Lower leg skin (tissue), 4 donors: ENCODE data around the gene SERINC5. TPM values are rescaled to one million over a fixed set of nuclear protein-coding genes. Genes with fewer than 3 reads are reported as not detected.
"Not testable (repeated sequence)": the region's sequence is repeated elsewhere in the genome, so short reads cannot be mapped to it uniquely, and the experiment has no call there.

ENCODE experiments used
- DNase-seq, 2 donors: peaks; one replicate each; pipeline ENCODE4 v3.0.0-alpha.2; 2019; ENCODE audit warnings: low spot score in 2 of 2
- H3K4me3 ChIP-seq: fragments of 200-600 bp; sonication (generic); 2 replicates; pipeline ENCODE4 v1.5.1; 2017; ENCODE audit warnings: mild to moderate bottlenecking, low read depth; ENCODE audit not compliant: poor library complexity, severe bottlenecking
- POLR2A ChIP-seq, 2 donors: fragments of 450-650 bp; IDR thresholded peaks; one replicate each; pipeline ENCODE4 v1.6.1; 2016 to 2017; ENCODE audit warnings: antibody characterized with exemption in 2 of 2, mild to moderate bottlenecking in 1 of 2, moderate library complexity in 1 of 2
- WGBS, 2 donors: methylation state at CpG; one replicate each; pipeline ENCODE4 v1.1.5; 2018; 5-methylcytosine and 5-hydroxymethylcytosine counted together
- intact Hi-C: fragments of 100-400 bp; cut with DNase I; formaldehyde crosslinking; loops from one replicate; pipeline ENCODE4 v1.15.0; 2023; ENCODE audit warnings: low total_unique reads
- total RNA-seq, 4 donors: library from RNA; depleted of rRNA; stranded (reverse); fragments of >200 nt; gene quantifications; one replicate each; pipeline ENCODE4 v1.1.0, GENCODE V29; 2016
- TF ChIP-seq, protein P1 (sequence below), 3 donors: fragments of 450-650 bp; IDR thresholded peaks; one replicate each; pipeline ENCODE4 v1.5.1; 2016; ENCODE audit warnings: antibody characterized with exemption in 3 of 3, mild to moderate bottlenecking in 3 of 3, moderate library complexity in 2 of 3

The SERINC5 gene
- total RNA-seq, 4 donors from 2014 or later = 49.6 to 61.4 (median 56.3) TPM

DNA sequence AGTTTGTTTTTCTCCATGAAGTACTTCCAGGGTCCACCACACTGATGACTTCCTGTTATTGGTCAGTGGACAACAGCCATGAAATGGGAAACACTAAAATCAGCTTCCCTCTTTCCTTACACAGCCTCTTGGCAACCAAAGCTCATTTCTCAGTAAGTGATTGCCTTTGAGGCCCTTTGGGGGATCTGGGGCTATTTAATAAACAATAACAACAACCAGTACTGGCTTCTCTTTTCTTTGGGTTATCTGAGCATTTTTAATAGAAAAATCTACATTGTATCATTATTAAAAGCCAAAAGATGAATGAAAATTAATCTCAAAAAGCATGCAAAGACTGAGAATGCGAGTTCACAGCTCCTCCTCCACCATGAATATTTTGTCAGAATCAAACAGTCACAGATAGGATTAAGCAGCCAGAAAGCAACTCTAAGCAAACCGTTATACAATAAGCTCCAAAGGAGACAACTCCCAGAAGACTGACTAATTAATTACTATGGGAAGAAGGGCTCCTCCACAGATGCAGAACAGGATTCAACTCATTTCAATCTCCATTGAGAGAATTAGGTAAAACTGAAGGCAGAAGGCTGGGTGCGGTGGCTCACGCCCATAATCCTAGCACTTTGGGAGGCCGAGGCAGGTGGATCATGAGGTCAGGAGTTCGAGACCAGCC, 68.3 kb downstream of the SERINC5 start:
- 76 to 78% methylated on average over 6 of the region's 6 CpGs for WGBS, 2 donors
- DNase-seq = no peak
- no peak overlapping the region for H3K4me3 ChIP-seq
- TF ChIP-seq POLR2A (IDR thresholded peaks at IDR 0.05) = no peak
- TF ChIP-seq, protein P1, sequence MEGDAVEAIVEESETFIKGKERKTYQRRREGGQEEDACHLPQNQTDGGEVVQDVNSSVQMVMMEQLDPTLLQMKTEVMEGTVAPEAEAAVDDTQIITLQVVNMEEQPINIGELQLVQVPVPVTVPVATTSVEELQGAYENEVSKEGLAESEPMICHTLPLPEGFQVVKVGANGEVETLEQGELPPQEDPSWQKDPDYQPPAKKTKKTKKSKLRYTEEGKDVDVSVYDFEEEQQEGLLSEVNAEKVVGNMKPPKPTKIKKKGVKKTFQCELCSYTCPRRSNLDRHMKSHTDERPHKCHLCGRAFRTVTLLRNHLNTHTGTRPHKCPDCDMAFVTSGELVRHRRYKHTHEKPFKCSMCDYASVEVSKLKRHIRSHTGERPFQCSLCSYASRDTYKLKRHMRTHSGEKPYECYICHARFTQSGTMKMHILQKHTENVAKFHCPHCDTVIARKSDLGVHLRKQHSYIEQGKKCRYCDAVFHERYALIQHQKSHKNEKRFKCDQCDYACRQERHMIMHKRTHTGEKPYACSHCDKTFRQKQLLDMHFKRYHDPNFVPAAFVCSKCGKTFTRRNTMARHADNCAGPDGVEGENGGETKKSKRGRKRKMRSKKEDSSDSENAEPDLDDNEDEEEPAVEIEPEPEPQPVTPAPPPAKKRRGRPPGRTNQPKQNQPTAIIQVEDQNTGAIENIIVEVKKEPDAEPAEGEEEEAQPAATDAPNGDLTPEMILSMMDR (IDR thresholded peaks at IDR 0.05) = no peak
- intact Hi-C loops = no loop called here

DNA sequence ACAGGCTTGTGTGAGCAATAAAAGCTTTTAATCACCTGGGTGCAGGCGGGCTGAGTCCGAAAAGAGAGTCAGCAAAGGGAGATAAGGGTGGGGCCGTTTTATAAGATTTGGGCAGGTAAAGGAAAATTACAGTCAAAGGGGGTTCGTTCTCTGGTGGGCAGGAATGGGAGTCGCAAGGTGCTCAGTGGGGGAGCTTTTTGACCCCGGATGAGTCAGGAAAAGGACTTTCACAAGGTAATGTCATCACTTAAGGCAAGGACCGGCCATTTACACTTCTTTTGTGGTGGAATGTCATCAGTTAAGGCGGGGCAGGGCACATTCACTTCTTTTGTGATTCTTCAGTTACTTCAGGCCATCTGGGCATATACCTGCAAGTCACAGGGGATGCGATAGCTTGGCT, 70.3 kb downstream of the SERINC5 start:
- intact Hi-C loops, DNase-seq, H3K4me3 ChIP-seq: not testable (repeated sequence)
- whole genome bisulfite sequencing, 2 donors = 84 to 90% methylated on average over 9 of the region's 9 CpGs

DNA sequence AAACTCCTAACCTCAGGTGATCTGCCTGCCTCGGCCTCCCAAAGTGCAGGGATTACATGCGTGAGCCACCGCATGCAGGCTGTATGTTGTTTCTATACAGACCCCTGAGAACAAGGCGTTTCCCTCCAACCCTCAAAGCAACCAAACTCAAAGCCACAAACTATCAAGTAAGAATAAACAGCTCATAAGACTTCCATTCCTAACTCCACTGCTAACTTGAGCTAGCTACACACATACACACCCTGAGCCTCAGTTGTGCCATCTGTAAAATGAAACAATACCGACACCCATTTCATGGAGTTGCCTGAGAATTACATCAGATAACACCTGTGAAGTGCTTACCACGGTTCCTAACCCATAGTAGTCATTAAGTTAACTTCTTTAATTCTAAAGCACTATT, 70.8 kb downstream of the SERINC5 start:
- H3K4me3 ChIP-seq = no peak overlapping the region
- 92 to 98% methylated on average over 6 of the region's 6 CpGs for WGBS, 2 donors
- TF ChIP-seq POLR2A (IDR thresholded peaks at IDR 0.05) = no peak
- TF ChIP-seq, protein P1 (IDR thresholded peaks at IDR 0.05) = no peak
- intact Hi-C loops = no loop called here
- no peak for DNase-seq

DNA sequence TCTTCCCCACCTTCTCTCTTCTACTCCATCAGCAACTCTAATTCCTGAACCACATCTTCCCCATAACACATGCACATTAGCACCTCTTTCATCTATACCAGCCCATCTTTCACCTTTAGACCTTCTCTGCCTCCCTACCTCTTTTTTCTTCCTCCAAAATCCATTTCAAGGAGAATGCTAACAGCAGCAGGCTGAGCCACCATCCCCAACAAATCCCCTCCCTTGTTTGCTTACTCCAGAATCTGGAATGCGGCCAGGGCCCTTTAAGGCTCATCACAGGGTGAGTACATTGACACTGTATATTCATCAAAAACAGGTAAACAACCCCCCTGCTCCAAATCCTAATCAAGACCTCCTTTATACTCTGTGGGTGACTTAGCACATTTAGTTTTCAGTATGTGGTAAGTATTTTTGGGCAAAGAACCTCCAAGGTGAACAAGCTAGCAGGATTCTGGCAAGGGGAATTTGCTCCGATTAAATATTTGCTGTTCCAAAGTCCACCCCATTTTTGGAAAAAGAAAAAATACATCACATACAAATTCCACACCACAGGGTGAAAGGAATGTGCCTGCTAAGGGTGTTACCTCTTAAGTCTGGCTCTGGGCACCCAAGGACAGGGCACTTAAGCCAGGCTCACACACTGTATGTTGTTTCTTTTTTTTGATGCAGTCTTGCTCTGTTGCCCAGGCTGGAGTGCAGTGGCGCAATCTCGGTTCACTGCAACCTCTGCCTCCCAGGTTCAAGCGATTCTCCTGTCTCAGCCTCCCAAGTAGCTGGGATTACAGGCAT, 71.4 kb downstream of the SERINC5 start:
- DNase-seq = no peak
- no peak overlapping the region for H3K4me3 ChIP-seq
- intact Hi-C loops = no loop called here
- WGBS, 2 donors = 81 to 87% methylated on average over 5 of the region's 5 CpGs
- TF ChIP-seq POLR2A (IDR thresholded peaks at IDR 0.05) = no peak
- TF ChIP-seq, protein P1 (IDR thresholded peaks at IDR 0.05) = no peak

DNA sequence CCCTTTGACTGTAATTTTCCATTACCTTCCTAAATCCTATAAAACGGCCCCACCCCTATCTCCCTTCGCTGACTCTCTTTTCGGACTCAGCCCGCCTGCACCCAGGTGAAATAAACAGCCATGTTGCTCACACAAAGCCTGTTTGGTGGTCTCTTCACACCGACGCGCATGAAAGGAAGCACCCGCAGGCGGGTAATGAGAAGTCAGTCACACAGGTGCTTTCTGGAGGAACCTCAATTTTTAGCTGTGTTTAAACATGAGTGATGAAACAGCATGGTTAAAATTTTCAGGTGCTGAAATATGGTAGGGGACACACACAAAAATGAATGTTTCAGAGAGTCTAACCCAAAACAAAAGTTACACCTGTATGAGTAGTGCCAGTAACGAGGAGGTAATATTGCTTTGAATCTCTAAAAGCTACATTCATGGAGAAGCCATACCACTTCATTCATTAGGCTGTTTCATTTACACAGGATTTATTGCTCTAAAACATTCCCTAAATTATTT, 72.1 kb downstream of the SERINC5 start:
- DNase-seq, H3K4me3 ChIP-seq, intact Hi-C loops: not testable (repeated sequence)
- WGBS, 2 donors = 67 to 78% methylated on average over 10 of the region's 10 CpGs

DNA sequence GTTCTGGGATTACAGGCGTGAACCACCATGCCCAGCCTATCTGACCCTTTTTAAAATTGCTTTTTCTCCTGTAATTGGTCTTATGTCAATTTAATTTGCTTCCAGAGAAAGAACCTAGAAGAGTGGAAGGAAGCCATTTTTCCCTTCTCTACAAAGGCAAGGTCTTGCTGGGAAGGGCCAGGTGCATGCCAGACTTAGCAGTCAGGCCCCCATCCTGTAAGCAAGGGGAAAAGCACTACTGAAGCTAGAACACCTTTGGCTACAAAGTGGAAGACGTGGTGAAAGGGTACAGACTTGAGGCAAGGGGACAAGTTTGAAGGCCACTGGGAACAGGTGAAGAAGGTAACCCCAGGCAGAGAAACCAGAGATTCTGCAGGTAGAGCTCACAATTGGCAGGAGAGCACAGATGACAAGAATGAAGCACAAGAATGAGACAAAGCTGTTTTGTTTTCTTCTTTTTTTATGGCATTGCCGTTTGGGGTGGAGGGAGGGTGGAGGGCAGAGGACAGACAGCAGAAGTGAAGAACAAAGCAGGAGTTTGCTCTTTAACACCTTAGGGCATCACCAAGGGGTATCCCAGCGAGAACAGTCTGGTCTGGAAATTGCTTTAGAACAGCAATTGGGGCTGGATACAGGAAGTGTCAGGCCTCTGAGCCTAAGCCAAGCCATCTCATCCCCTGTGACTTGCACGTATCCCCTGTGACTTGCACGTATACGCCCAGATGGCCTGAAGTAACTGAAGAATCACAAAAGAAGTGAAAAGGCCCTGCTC, 72.9 kb downstream of the SERINC5 start:
- 59 to 67% methylated on average over 7 of the region's 7 CpGs for WGBS, 2 donors
- DNase-seq = no peak
- intact Hi-C loops = no loop called here
- no peak for TF ChIP-seq POLR2A (IDR thresholded peaks at IDR 0.05)
- TF ChIP-seq, protein P1 (IDR thresholded peaks at IDR 0.05) = no peak
- no peak overlapping the region for H3K4me3 ChIP-seq
